Natural killer cell (primary cell): ENCODE data around the gene SOX6. TPM values are rescaled to one million over a fixed set of nuclear protein-coding genes. Genes with fewer than 3 reads are reported as not detected.

Experiments used
- ATAC-seq, 3 donors: fragments of 150-1000 bp in 2 of 3; fragments of 200-7000 bp in 1 of 3; cut with Tn5 transposase; 1 replicate in 1 of 3; 2 replicates in 2 of 3; pipeline ENCODE4 v1.10.0; 2021; ENCODE audit warnings: mild to moderate bottlenecking in 2 of 3, moderate library complexity in 2 of 3
- DNase-seq, 2 donors: peaks; one replicate each; pipeline versions ENCODE4 v3.0.0 to v3.0.0-alpha.2; 2013 to 2021; ENCODE audit warnings: mixed read lengths in 1 of 2
- H3K27ac ChIP-seq: one replicate; pipeline ENCODE4 v1.5.1; 2013; ENCODE audit warnings: mild to moderate bottlenecking, low read length
- H3K27me3 ChIP-seq: one replicate; pipeline ENCODE4 v1.6.1; 2013; ENCODE audit warnings: low read length; ENCODE audit not compliant: control insufficient read depth, insufficient read depth
- H3K36me3 ChIP-seq: one replicate; pipeline ENCODE4 v1.6.1; 2013; ENCODE audit warnings: low read length; ENCODE audit not compliant: control insufficient read depth, insufficient read depth
- H3K4me1 ChIP-seq: one replicate; pipeline ENCODE4 v1.6.1; 2013; ENCODE audit warnings: low read length; ENCODE audit not compliant: control insufficient read depth, insufficient read depth
- H3K4me3 ChIP-seq: one replicate; pipeline ENCODE4 v1.5.1; 2013; ENCODE audit warnings: low read length
- H3K9me3 ChIP-seq: one replicate; pipeline ENCODE4 v1.6.1; 2013; ENCODE audit warnings: low read length; ENCODE audit not compliant: control insufficient read depth, insufficient read depth
- H3K27ac Mint-ChIP-seq, 2 donors: one replicate each; pipeline ENCODE4 v1.8.0; 2022; ENCODE audit warnings: mild to moderate bottlenecking in 2 of 2, mixed read lengths in 2 of 2, moderate library complexity in 1 of 2
- H3K27me3 Mint-ChIP-seq, 2 donors: one replicate each; pipeline ENCODE4 v1.8.0; 2022; ENCODE audit warnings: low read depth in 2 of 2, mixed read lengths in 2 of 2
- H3K36me3 Mint-ChIP-seq: one replicate; pipeline ENCODE4 v1.8.0; 2022; ENCODE audit warnings: mixed read lengths
- H3K4me1 Mint-ChIP-seq, 2 donors: one replicate each; pipeline ENCODE4 v1.8.0; 2022; ENCODE audit warnings: mixed read lengths in 2 of 2
- H3K4me3 Mint-ChIP-seq: one replicate; pipeline ENCODE4 v1.8.0; 2022; ENCODE audit warnings: mild to moderate bottlenecking, moderate library complexity, mixed read lengths
- H3K9me3 Mint-ChIP-seq, 2 donors: one replicate each; pipeline ENCODE4 v1.8.0; 2022; ENCODE audit warnings: mixed read lengths in 2 of 2
- WGBS: methylation state at CpG from one replicate; pipeline ENCODE4 v1.1.7; 2013; ENCODE audit warnings: missing lambda C conversion rate; ENCODE audit not compliant: insufficient coverage; 5-methylcytosine and 5-hydroxymethylcytosine counted together
- intact Hi-C: fragments of 100-400 bp; cut with micrococcal nuclease; formaldehyde crosslinking; loops from one replicate; pipeline ENCODE4 v1.14.2; 2022
- total RNA-seq, 4 donors: library from RNA; stranded (reverse); fragments of 120-200 nt in 1 of 4; gene quantifications; one replicate each; pipeline versions ENCODE4 v1.2.3 to v1.2.4, GENCODE V29; 2013 to 2022
- TF ChIP-seq, protein P1 (sequence below): fragments of 200-600 bp; IDR thresholded peaks from one replicate; pipeline ENCODE4 v1.8.0; 2022; ENCODE audit warnings: antibody characterized with exemption

Gene SOX6
- total RNA-seq, 3 donors from 2014 or later (not counting 1 experiment from before 2014, with no cell fraction given), result 0.27 TPM; not detected in 2

DNA sequence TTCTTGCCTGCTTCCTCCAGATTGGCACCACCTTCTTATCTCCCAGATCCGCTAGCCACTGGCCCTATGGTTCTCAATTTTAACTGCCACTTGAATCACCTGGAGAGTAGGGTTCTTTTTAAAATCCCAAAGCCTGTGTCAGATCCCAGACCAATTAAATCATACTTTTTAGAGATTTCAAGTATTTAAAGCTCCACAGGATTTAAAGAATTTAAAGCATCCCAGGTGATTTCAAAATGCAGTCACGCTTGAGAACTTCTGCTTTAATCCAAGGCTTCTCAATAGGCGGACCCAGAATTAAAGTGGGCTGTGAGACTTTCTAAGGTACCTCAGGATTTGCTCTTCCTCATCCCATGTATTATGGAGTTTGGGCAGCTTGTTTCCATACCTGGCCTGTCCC lies 400.0 kb downstream of the SOX6 start:
- no peak overlapping the region for H3K4me3 Mint-ChIP-seq
- Histone ChIP-seq H3K9me3 (no peaks in the 10 kb centered on the region), H3K36me3 (no peaks in the 10 kb centered on the region), H3K27ac (no peak overlapping the region), H3K27me3 (no peaks in the 10 kb centered on the region), H3K4me3 (no peak overlapping the region), H3K4me1 (no peaks in the 10 kb centered on the region)
- no peak overlapping the region for H3K27ac Mint-ChIP-seq
- H3K36me3 Mint-ChIP-seq, result no peaks in the 10 kb centered on the region
- intact Hi-C loops, result no loop called here
- peaks cover 2 to 4% of the 10 kb centered on the region in 2 donors for H3K9me3 Mint-ChIP-seq
- TF ChIP-seq, protein P1, sequence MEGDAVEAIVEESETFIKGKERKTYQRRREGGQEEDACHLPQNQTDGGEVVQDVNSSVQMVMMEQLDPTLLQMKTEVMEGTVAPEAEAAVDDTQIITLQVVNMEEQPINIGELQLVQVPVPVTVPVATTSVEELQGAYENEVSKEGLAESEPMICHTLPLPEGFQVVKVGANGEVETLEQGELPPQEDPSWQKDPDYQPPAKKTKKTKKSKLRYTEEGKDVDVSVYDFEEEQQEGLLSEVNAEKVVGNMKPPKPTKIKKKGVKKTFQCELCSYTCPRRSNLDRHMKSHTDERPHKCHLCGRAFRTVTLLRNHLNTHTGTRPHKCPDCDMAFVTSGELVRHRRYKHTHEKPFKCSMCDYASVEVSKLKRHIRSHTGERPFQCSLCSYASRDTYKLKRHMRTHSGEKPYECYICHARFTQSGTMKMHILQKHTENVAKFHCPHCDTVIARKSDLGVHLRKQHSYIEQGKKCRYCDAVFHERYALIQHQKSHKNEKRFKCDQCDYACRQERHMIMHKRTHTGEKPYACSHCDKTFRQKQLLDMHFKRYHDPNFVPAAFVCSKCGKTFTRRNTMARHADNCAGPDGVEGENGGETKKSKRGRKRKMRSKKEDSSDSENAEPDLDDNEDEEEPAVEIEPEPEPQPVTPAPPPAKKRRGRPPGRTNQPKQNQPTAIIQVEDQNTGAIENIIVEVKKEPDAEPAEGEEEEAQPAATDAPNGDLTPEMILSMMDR, result no peak
- no peaks in the 10 kb centered on the region for H3K4me1 Mint-ChIP-seq
- no peaks in the 10 kb centered on the region for H3K27me3 Mint-ChIP-seq
- DNase-seq (no peak), ATAC-seq (no peak)
- WGBS, result 89% methylated on average over 3 of the region's 3 CpGs

DNA sequence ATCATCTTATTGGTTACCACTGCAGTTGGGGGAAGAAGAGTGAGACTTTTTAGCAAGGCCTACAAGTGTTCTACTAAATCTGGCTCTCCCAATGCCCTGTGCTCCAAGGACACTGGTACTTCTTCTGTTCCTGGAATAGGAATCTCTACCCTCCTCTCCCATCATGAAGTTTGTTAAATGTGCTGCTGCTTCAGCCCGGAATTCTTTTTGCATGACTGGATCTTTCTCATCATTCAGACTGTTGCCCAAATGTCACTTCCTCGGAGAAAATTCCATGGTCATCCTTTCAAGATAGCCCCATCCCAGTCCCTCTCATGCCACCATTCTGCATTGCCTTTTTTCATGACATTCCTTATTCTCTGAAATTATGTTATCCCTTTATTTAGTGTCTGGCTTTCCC lies 400.8 kb downstream of the SOX6 start:
- ATAC-seq (no peak), DNase-seq (no peak)
- Histone ChIP-seq H3K27ac (no peak overlapping the region), H3K36me3 (no peaks in the 10 kb centered on the region), H3K9me3 (no peaks in the 10 kb centered on the region), H3K4me3 (no peak overlapping the region), H3K4me1 (no peaks in the 10 kb centered on the region), H3K27me3 (no peaks in the 10 kb centered on the region)
- WGBS, result 58% methylated on average over 2 of the region's 2 CpGs
- TF ChIP-seq, protein P1, result no peak
- peaks cover 2 to 4% of the 10 kb centered on the region in 2 donors for H3K9me3 Mint-ChIP-seq
- H3K4me3 Mint-ChIP-seq, result no peak overlapping the region
- no peak overlapping the region for H3K27ac Mint-ChIP-seq
- no peaks in the 10 kb centered on the region for H3K36me3 Mint-ChIP-seq
- no peaks in the 10 kb centered on the region for H3K4me1 Mint-ChIP-seq
- H3K27me3 Mint-ChIP-seq, result no peaks in the 10 kb centered on the region
- intact Hi-C loops, result no loop called here

- ATAC-seq (no peak), DNase-seq (no peak)
- TF ChIP-seq, protein P1, result no peak
- H3K27me3 ChIP-seq, result no peaks in the 10 kb centered on the region
- H3K36me3 ChIP-seq, result no peaks in the 10 kb centered on the region
- no peaks in the 10 kb centered on the region for H3K9me3 ChIP-seq
- H3K4me3 Mint-ChIP-seq, result no peak overlapping the region
- H3K4me3 ChIP-seq, result no peak overlapping the region
- no peaks in the 10 kb centered on the region for H3K4me1 ChIP-seq
- no peak overlapping the region for H3K27ac Mint-ChIP-seq
- peaks cover 7% of the 10 kb centered on the region for H3K36me3 Mint-ChIP-seq
- H3K4me1 Mint-ChIP-seq, result no peaks in the 10 kb centered on the region
- 92% methylated on average over 8 of the region's 9 CpGs for WGBS
- intact Hi-C loops, result no loop called here
- no peaks in the 10 kb centered on the region for H3K27me3 Mint-ChIP-seq
- peaks cover 9 to 12% of the 10 kb centered on the region in 2 donors for H3K9me3 Mint-ChIP-seq
- H3K27ac ChIP-seq, result no peak overlapping the region
Observed at GRCh38 chr11:15947681-15948648, 408.4 kb downstream of the SOX6 start.
